H9 (cell line): ENCODE data around the gene MEGF9. TPM values are rescaled to one million over a fixed set of nuclear protein-coding genes. Genes with fewer than 3 reads are reported as not detected.

Source experiments
- DNase-seq: peaks from one replicate; pipeline ENCODE4 v3.0.0-alpha.2; 2017
- H2AFZ ChIP-seq: one replicate; pipeline ENCODE4 v1.6.1; 2013; ENCODE audit warnings: mild to moderate bottlenecking, low read length, control low read depth, moderate library complexity
- H2AK5ac ChIP-seq: 2 replicates; pipeline ENCODE4 v1.6.1; 2013; ENCODE audit warnings: low read length, control low read depth, mixed read lengths; ENCODE audit not compliant: insufficient read length
- H2BK120ac ChIP-seq: one replicate; pipeline ENCODE4 v1.6.1; 2013; ENCODE audit warnings: low read depth, mild to moderate bottlenecking, low read length, control low read depth, inconsistent platforms; ENCODE audit not compliant: poor library complexity, severe bottlenecking
- H2BK12ac ChIP-seq: 2 replicates; pipeline ENCODE4 v1.6.1; 2013; ENCODE audit warnings: low read length, control low read depth, mixed read lengths, low read depth; ENCODE audit not compliant: insufficient read length
- H2BK15ac ChIP-seq: 2 replicates; pipeline ENCODE4 v1.6.1; 2013; ENCODE audit warnings: low read depth, low read length, control low read depth
- H2BK20ac ChIP-seq: one replicate; pipeline ENCODE4 v1.6.1; 2013; ENCODE audit warnings: low read depth, mild to moderate bottlenecking, low read length, control low read depth, inconsistent platforms; ENCODE audit not compliant: poor library complexity, severe bottlenecking
- H2BK5ac ChIP-seq: 2 replicates; pipeline ENCODE4 v1.6.1; 2013; ENCODE audit warnings: low read length, control low read depth, mixed read lengths; ENCODE audit not compliant: insufficient read length
- H3K14ac ChIP-seq: 2 replicates; pipeline ENCODE4 v1.6.1; 2013; ENCODE audit warnings: low read length, control low read depth; ENCODE audit not compliant: insufficient read depth
- H3K18ac ChIP-seq: 2 replicates; pipeline ENCODE4 v1.6.1; 2013; ENCODE audit warnings: low read depth, mild to moderate bottlenecking, mixed read lengths, low read length, control low read depth; ENCODE audit not compliant: insufficient read length
- H3K23ac ChIP-seq: 2 replicates; pipeline ENCODE4 v1.6.1; 2013; ENCODE audit warnings: low read length, control low read depth, mixed read lengths, low read depth; ENCODE audit not compliant: insufficient read length
- H3K23me2 ChIP-seq: 2 replicates; pipeline ENCODE4 v1.6.1; 2013; ENCODE audit warnings: low read depth, mild to moderate bottlenecking, mixed read lengths, low read length, control low read depth; ENCODE audit not compliant: insufficient read length, poor library complexity, severe bottlenecking
- H3K27ac ChIP-seq: 2 replicates; pipeline ENCODE4 v1.5.1; 2013; ENCODE audit warnings: low read length, control low read depth, mixed read lengths, low read depth; ENCODE audit not compliant: insufficient read length
- H3K27me3 ChIP-seq: 2 replicates; pipeline ENCODE4 v1.6.1; 2013; ENCODE audit warnings: low read length, control low read depth, inconsistent platforms; ENCODE audit not compliant: insufficient read depth
- H3K4ac ChIP-seq: 2 replicates; pipeline ENCODE4 v1.6.1; 2013; ENCODE audit warnings: low read depth, mild to moderate bottlenecking, control low read depth, inconsistent platforms, low read length, moderate library complexity
- H3K4me1 ChIP-seq: 2 replicates; pipeline ENCODE4 v1.6.1; 2013; ENCODE audit warnings: low read length, control low read depth, inconsistent platforms; ENCODE audit not compliant: insufficient read depth
- H3K4me2 ChIP-seq: 2 replicates; pipeline ENCODE4 v1.6.1; 2013; ENCODE audit warnings: low read length, control low read depth, mixed read lengths; ENCODE audit not compliant: insufficient read length, insufficient read depth
- H3K56ac ChIP-seq: 2 replicates; pipeline ENCODE4 v1.6.1; 2013; ENCODE audit warnings: low read depth, mild to moderate bottlenecking, mixed read lengths, low read length, control low read depth; ENCODE audit not compliant: insufficient read length
- H3K79me1 ChIP-seq: 2 replicates; pipeline ENCODE4 v1.6.1; 2013; ENCODE audit warnings: low read depth, mild to moderate bottlenecking, moderate library complexity, low read length, control low read depth, inconsistent platforms; ENCODE audit not compliant: insufficient read depth, poor library complexity, severe bottlenecking
- H3K79me2 ChIP-seq: 2 replicates; pipeline ENCODE4 v1.6.1; 2013; ENCODE audit warnings: low read length, control low read depth, inconsistent platforms; ENCODE audit not compliant: insufficient read depth
- H3K9ac ChIP-seq: 2 replicates; pipeline ENCODE4 v1.6.1; 2013; ENCODE audit warnings: low read length, control low read depth, mixed read lengths; ENCODE audit not compliant: insufficient read length; ENCODE audit errors: extremely low read depth
- H3K9me3 ChIP-seq: one replicate; pipeline ENCODE4 v1.6.1; 2013; ENCODE audit warnings: low read depth, low read length, inconsistent platforms; ENCODE audit not compliant: control insufficient read depth
- H3T11ph ChIP-seq: one replicate; pipeline ENCODE4 v1.6.1; 2013; ENCODE audit warnings: mild to moderate bottlenecking, low read length, control low read depth, inconsistent platforms
- H4K20me1 ChIP-seq: one replicate; pipeline ENCODE4 v1.6.1; 2013; ENCODE audit not compliant: control insufficient read depth, insufficient read length, insufficient read depth
- H4K5ac ChIP-seq: 2 replicates; pipeline ENCODE4 v1.6.1; 2013; ENCODE audit warnings: low read depth, mild to moderate bottlenecking, mixed read lengths, low read length, control low read depth; ENCODE audit not compliant: insufficient read length
- H4K8ac ChIP-seq: replicated peaks from 2 replicates; pipeline ENCODE4 v1.6.1; 2013; ENCODE audit warnings: low read length, control low read depth, mixed read lengths, low read depth; ENCODE audit not compliant: insufficient read length
- H4K91ac ChIP-seq: 2 replicates; pipeline ENCODE4 v1.6.1; 2013; ENCODE audit warnings: low read depth, mild to moderate bottlenecking, moderate library complexity, mixed read lengths, low read length, control low read depth; ENCODE audit not compliant: insufficient read length
- H3K27ac Mint-ChIP-seq, 3 experiments: 2 replicates in 2 of 3; 3 replicates in 1 of 3; pipeline ENCODE4 v1.8.0; 2020 to 2021; ENCODE audit warnings: mixed read lengths in 3 of 3, mild to moderate bottlenecking in 1 of 3, moderate library complexity in 1 of 3
- H3K27me3 Mint-ChIP-seq: 2 replicates; pipeline ENCODE4 v1.8.0; 2021; ENCODE audit warnings: low read depth, mild to moderate bottlenecking, moderate library complexity, mixed read lengths
- H3K36me3 Mint-ChIP-seq, 3 experiments: 2 replicates in 2 of 3; 3 replicates in 1 of 3; pipeline ENCODE4 v1.8.0; 2020 to 2021; ENCODE audit warnings: low read depth in 3 of 3, mixed read lengths in 3 of 3; ENCODE audit not compliant: insufficient read depth in 1 of 3
- H3K4me1 Mint-ChIP-seq, 2 experiments: 2 replicates each; pipeline ENCODE4 v1.8.0; 2020; ENCODE audit warnings: mixed read lengths in 2 of 2
- H3K4me3 Mint-ChIP-seq, 2 experiments: 2 replicates in 1 of 2; 3 replicates in 1 of 2; pipeline ENCODE4 v1.8.0; 2020 to 2021; ENCODE audit warnings: mild to moderate bottlenecking in 2 of 2, mixed read lengths in 2 of 2, moderate library complexity in 1 of 2
- H3K9me3 Mint-ChIP-seq, 2 experiments: 2 replicates in 1 of 2; 3 replicates in 1 of 2; pipeline ENCODE4 v1.8.0; 2020; ENCODE audit warnings: mild to moderate bottlenecking in 2 of 2, mixed read lengths in 2 of 2, moderate library complexity in 1 of 2
- WGBS: extraction: QIAGEN DNeasy Blood & Tissue Kit; methylation state at CpG from one replicate; pipeline ENCODE4 v1.1.7; 2013; ENCODE audit warnings: missing lambda C conversion rate, low lambda C conversion rate, mixed read lengths; ENCODE audit not compliant: insufficient read length; ENCODE audit errors: extremely low coverage; 5-methylcytosine and 5-hydroxymethylcytosine counted together
- total RNA-seq: library from RNA; stranded (reverse); gene quantifications from 2 replicates; pipeline ENCODE4 v1.2.1, GENCODE V29; 2021
- TF ChIP-seq, protein P1 (sequence below): fragments of 200-600 bp; sonication (generic); conservative IDR thresholded peaks from 3 replicates; pipeline ENCODE4 v1.8.0; 2021; ENCODE audit warnings: antibody characterized with exemption, mild to moderate bottlenecking

The MEGF9 gene
- total RNA-seq, 1 experiment from 2014 or later = 0.94 TPM

GRCh38 chr9:120663380-120663779 is 50.9 kb downstream of the MEGF9 start:
- H2BK15ac ChIP-seq = no peak overlapping the region
- TF ChIP-seq, protein P1, sequence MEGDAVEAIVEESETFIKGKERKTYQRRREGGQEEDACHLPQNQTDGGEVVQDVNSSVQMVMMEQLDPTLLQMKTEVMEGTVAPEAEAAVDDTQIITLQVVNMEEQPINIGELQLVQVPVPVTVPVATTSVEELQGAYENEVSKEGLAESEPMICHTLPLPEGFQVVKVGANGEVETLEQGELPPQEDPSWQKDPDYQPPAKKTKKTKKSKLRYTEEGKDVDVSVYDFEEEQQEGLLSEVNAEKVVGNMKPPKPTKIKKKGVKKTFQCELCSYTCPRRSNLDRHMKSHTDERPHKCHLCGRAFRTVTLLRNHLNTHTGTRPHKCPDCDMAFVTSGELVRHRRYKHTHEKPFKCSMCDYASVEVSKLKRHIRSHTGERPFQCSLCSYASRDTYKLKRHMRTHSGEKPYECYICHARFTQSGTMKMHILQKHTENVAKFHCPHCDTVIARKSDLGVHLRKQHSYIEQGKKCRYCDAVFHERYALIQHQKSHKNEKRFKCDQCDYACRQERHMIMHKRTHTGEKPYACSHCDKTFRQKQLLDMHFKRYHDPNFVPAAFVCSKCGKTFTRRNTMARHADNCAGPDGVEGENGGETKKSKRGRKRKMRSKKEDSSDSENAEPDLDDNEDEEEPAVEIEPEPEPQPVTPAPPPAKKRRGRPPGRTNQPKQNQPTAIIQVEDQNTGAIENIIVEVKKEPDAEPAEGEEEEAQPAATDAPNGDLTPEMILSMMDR = no peak
- H3K14ac ChIP-seq = no peak overlapping the region
- Mint-ChIP-seq H3K27me3 (peaks cover 1% of the 10 kb centered on the region), H3K4me3 (no peak overlapping the region), H3K4me1 (no peaks in the 10 kb centered on the region), H3K27ac (no peak overlapping the region), H3K36me3 (no peaks in the 10 kb centered on the region; a peak in 1 of 7 replicates), H3K9me3 (peaks cover 2 to 5% of the 10 kb centered on the region in 2 experiments; a peak in 2 of 5 replicates)
- H3T11ph ChIP-seq = no peak overlapping the region
- H2AFZ ChIP-seq = no peak overlapping the region
- H2BK5ac ChIP-seq = no peak overlapping the region
- no CpG with 5 or more reads among the region's 3 CpGs for WGBS
- no peak overlapping the region for H4K8ac ChIP-seq
- H3K79me2 ChIP-seq = no peaks in the 10 kb centered on the region
- H3K18ac ChIP-seq = no peak overlapping the region
- H3K4me1 ChIP-seq = no peaks in the 10 kb centered on the region
- no peak overlapping the region for H3K9ac ChIP-seq
- H3K23me2 ChIP-seq = no peaks in the 10 kb centered on the region
- H3K9me3 ChIP-seq = no peaks in the 10 kb centered on the region
- no peaks in the 10 kb centered on the region for H4K20me1 ChIP-seq
- no peak overlapping the region for H2BK12ac ChIP-seq
- no peak overlapping the region for H4K5ac ChIP-seq
- H3K56ac ChIP-seq = no peak overlapping the region
- H3K4ac ChIP-seq = no peak overlapping the region
- H2AK5ac ChIP-seq = no peak overlapping the region
- no peak overlapping the region for H4K91ac ChIP-seq
- no peaks in the 10 kb centered on the region for H3K27me3 ChIP-seq
- H3K23ac ChIP-seq = no peak overlapping the region
- no peaks in the 10 kb centered on the region for H3K79me1 ChIP-seq
- H2BK20ac ChIP-seq = no peak overlapping the region
- no peak for DNase-seq
- H2BK120ac ChIP-seq = no peak overlapping the region
- H3K4me2 ChIP-seq = no peak overlapping the region
- no peak overlapping the region for H3K27ac ChIP-seq
